Left lung (tissue), 10 donors: Measurements from ENCODE around the gene USP6NL. TPM values are rescaled to one million over a fixed set of nuclear protein-coding genes. Genes with fewer than 3 reads are reported as not detected.

Experiments
- ATAC-seq: fragments of 200-7000 bp; cut with Tn5 transposase; one replicate; pipeline ENCODE4 v1.9.1; 2020; ENCODE audit warnings: moderate library complexity
- DNase-seq, 4 donors: peaks; one replicate each; pipeline ENCODE4 v3.0.0-alpha.2; 2013 to 2020
- H3K27ac ChIP-seq, 2 donors: fragments of 200-600 bp; sonication (generic) in 1 of 2; one replicate each; pipeline versions ENCODE4 v1.5.0 to v1.8.0; 2020 to 2021
- H3K27me3 ChIP-seq, 2 donors: fragments of 200-600 bp; sonication (generic) in 1 of 2; one replicate each; pipeline versions ENCODE4 v1.5.0 to v1.8.0; 2020 to 2021
- H3K36me3 ChIP-seq, 2 donors: fragments of 200-600 bp; sonication (generic) in 1 of 2; one replicate each; pipeline versions ENCODE4 v1.5.0 to v1.8.0; 2020 to 2021
- H3K4me1 ChIP-seq, 2 donors: fragments of 200-600 bp; one replicate each; pipeline ENCODE4 v1.8.0; 2021
- H3K4me3 ChIP-seq, 2 donors: fragments of 200-600 bp; sonication (generic) in 1 of 2; one replicate each; pipeline versions ENCODE4 v1.5.0 to v1.8.0; 2020 to 2021; ENCODE audit warnings: mild to moderate bottlenecking in 1 of 2
- H3K9me3 ChIP-seq, 2 donors: fragments of 200-600 bp; sonication (generic) in 1 of 2; one replicate each; pipeline versions ENCODE4 v1.5.0 to v1.8.0; 2020 to 2021
- intact Hi-C, 2 donors: fragments of 100-400 bp; cut with DNase I; formaldehyde crosslinking; loops; one replicate each; pipeline versions ENCODE4 v1.11.2 to v1.14.2; 2022
- polyA plus RNA-seq, 6 donors: library from polyadenylated mRNA; unstranded; fragments of 120-200 nt; gene quantifications; one replicate each; pipeline ENCODE4 v1.2.1, GENCODE V29; 2013; ENCODE audit not compliant: insufficient read length in 6 of 6
- total RNA-seq, 2 donors: library from RNA; stranded (reverse); fragmentation: NEBNext Ultra II Directional; extraction: Animal tissue kit (Norgen Biotek cat#: 25700); gene quantifications; one replicate each; pipeline ENCODE4 v1.2.1, GENCODE V29; 2021
- TF ChIP-seq, protein P1 (sequence below), 2 donors: fragments of 200-600 bp; sonication (generic) in 1 of 2; IDR thresholded peaks; one replicate each; pipeline versions ENCODE4 v1.5.0 to v1.8.0; 2021; ENCODE audit warnings: antibody characterized with exemption in 2 of 2
- donor health status: DM: no; HTN: yes; CAD: no.
- donor health status: DM: no; HTN: no; CAD: no.

Gene USP6NL
- total and polyA plus RNA-seq, 8 donors = 16.0 to 25.6 (median 24.0) TPM

DNA sequence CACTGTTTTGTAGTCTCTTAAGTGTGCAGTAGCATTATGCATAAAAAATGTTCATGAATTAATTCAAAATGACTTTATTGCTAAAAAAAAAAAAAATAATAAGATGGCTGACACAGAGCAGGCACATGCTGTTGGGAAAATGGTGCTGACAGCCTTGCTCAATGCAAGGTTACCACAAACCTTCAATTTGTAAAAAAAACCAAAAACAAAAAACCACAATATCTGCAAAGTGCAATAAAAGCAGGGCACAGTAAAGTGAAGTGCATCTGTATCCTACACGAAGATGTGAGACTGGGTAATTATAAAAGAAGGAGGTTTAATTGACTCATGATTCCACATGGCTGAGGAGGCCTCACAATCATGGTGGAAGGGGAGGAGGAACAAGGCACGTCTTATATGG is 185.8 kb downstream of the USP6NL start:
- intact Hi-C loops = no loop called here
- TF ChIP-seq, protein P1, sequence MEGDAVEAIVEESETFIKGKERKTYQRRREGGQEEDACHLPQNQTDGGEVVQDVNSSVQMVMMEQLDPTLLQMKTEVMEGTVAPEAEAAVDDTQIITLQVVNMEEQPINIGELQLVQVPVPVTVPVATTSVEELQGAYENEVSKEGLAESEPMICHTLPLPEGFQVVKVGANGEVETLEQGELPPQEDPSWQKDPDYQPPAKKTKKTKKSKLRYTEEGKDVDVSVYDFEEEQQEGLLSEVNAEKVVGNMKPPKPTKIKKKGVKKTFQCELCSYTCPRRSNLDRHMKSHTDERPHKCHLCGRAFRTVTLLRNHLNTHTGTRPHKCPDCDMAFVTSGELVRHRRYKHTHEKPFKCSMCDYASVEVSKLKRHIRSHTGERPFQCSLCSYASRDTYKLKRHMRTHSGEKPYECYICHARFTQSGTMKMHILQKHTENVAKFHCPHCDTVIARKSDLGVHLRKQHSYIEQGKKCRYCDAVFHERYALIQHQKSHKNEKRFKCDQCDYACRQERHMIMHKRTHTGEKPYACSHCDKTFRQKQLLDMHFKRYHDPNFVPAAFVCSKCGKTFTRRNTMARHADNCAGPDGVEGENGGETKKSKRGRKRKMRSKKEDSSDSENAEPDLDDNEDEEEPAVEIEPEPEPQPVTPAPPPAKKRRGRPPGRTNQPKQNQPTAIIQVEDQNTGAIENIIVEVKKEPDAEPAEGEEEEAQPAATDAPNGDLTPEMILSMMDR (IDR thresholded peaks at IDR 0.05) = no peak
- Histone ChIP-seq H3K36me3 (no peaks in the 10 kb centered on the region), H3K27me3 (no peaks in the 10 kb centered on the region), H3K4me1 (no peaks in the 10 kb centered on the region), H3K27ac (no peak overlapping the region), H3K4me3 (no peak overlapping the region), H3K9me3 (peaks cover 0 to 14% of the 10 kb centered on the region in 2 donors)
- DNase-seq (no peak), ATAC-seq (no peak)

DNA sequence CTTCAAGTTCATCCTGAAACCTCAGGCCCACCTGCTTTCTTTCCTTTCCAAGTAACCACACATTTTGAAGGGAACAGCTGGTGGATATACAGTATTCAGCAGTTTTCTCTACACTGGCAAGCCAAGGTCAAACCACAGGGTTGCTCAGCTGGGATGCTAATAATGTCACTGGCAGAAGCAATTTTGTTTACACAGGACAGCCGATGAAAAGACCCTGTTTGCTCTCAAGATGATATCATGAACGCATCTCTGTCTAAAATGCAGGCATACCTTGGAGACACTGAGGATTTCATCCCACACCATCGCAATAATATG is 186.2 kb downstream of the USP6NL start:
- no peaks in the 10 kb centered on the region for H3K36me3 ChIP-seq
- no peak overlapping the region for H3K27ac ChIP-seq
- ATAC-seq (peak; percentile 17), DNase-seq (peak in 1 of 4 donors; percentile 12)
- TF ChIP-seq, protein P1 (IDR thresholded peaks at IDR 0.05) = no peak
- peaks cover 0 to 19% of the 10 kb centered on the region in 2 donors for H3K9me3 ChIP-seq
- intact Hi-C loops = no loop called here
- no peak overlapping the region for H3K4me3 ChIP-seq
- H3K4me1 ChIP-seq = no peaks in the 10 kb centered on the region
- H3K27me3 ChIP-seq = no peaks in the 10 kb centered on the region

DNA sequence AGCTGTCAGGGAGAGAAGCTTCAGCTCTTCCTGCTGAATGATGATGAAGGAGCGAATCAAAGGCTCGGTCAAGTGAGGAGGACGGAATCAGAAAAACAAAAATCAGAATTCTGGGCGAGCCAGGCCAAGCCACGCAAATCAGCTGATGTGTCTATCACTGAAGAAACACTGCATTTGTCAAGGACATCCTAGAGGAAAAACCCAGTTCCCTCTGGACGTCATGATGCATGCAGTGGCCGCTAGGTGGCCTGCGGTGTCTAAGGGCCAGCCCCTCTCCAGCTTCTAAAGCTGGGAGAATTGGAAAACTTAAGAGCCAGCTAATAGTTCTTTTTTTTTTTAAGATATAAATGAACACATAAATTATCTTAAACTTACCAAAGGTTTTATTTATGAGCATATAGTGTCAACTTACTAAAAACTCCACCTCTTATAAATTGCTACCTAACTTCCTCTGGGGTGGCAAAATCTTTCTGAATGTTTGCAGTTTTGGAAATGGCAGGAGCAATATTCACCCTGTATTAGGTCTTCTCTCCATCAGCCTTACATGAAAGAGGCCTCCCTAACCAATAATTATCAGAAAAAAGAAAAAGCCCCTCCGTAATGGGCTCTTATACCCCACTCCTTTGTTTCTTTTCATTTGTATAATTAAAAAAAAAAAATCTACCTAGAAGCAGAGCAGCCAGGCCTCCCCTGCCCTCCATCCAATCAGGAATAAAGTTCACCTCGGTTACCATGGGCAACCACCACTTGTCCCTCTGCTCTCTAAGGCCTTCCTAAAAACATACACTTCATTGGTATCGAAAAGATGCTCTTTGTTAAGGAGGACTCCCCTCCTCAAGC is 186.8 kb downstream of the USP6NL start:
- no peak overlapping the region for H3K27ac ChIP-seq
- H3K4me3 ChIP-seq = no peak overlapping the region
- TF ChIP-seq, protein P1 (IDR thresholded peaks at IDR 0.05) = peak; percentile 70 to 71
- intact Hi-C loops = no loop called here
- H3K36me3 ChIP-seq = no peaks in the 10 kb centered on the region
- DNase-seq (peak in 2 of 4 donors; percentile 54 to 82), ATAC-seq (peak; percentile 93)
- peaks cover 0 to 23% of the 10 kb centered on the region in 2 donors for H3K9me3 ChIP-seq
- no peaks in the 10 kb centered on the region for H3K4me1 ChIP-seq
- H3K27me3 ChIP-seq = no peaks in the 10 kb centered on the region

DNA sequence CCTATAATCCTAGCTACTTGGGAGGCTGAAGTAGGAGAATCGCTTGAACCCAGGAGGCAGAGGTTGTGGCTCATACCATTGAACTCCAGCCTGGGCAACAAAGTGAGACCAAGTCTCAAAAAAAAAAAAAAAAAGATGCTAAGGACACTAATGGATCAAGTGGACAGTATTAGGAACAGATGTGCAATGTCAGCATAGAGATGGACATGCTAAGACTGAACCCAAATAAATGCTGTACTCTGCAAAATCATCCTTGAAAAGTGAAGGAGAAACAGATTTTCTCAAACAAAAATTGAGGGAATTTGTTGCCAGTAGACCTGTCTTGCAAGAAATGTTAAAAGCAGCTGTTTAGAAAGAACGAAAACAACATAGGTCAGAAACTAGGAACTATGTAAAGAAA is 194.5 kb downstream of the USP6NL start:
- Histone ChIP-seq H3K4me3 (no peak overlapping the region), H3K27me3 (no peaks in the 10 kb centered on the region), H3K36me3 (no peaks in the 10 kb centered on the region), H3K27ac (no peak overlapping the region), H3K4me1 (no peaks in the 10 kb centered on the region), H3K9me3 (peaks cover 0 to 24% of the 10 kb centered on the region in 2 donors)
- intact Hi-C loops = no loop called here
- TF ChIP-seq, protein P1 (IDR thresholded peaks at IDR 0.05) = no peak
- DNase-seq (no peak), ATAC-seq (no peak)

DNA sequence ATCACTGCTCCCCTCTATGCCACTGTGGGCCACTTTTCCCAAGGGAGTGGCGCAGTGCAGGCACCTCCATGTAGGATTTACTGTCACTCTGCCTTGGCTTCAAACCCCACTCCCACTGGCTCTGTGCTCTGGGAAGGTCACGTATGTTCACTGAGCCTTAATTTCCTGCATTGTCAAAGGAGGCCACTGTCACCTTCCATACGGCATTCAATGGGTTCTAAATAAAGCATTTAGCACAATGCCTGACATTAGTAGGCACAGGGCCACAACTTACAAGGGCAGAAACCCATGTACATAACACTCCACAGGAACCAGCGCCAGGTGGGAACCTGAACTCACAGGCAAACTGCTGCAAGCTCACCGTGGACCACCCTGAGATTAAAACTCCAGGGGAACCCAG is 196.4 kb downstream of the USP6NL start:
- Histone ChIP-seq H3K27ac (no peak overlapping the region), H3K36me3 (no peaks in the 10 kb centered on the region), H3K4me1 (no peaks in the 10 kb centered on the region), H3K27me3 (no peaks in the 10 kb centered on the region), H3K4me3 (no peak overlapping the region), H3K9me3 (peaks cover 0 to 14% of the 10 kb centered on the region in 2 donors)
- intact Hi-C loops = no loop called here
- ATAC-seq (no peak), DNase-seq (no peak)
- TF ChIP-seq, protein P1 (IDR thresholded peaks at IDR 0.05) = no peak
